ENCODE results near the gene SLC22A7. TPM values are rescaled to one million over a fixed set of nuclear protein-coding genes. Genes with fewer than 3 reads are reported as not detected.

The SLC22A7 gene
- total and polyA plus RNA-seq, 8 donors = not detected

GRCh38 chr6:43258180-43258579 is 39.9 kb upstream of the SLC22A7 start:
- DNase-seq = no peak
- Histone ChIP-seq H3K4me1 (no peaks in the 10 kb centered on the region), H3K27me3 (peaks cover 0 to 47% (median 0%) of the 10 kb centered on the region in 3 donors), H3K9me3 (no peaks in the 10 kb centered on the region), H3K27ac (no peak overlapping the region), H3K36me3 (no peaks in the 10 kb centered on the region), H3K4me3 (no peak overlapping the region)
- 59 to 77% (median 62%) methylated on average over 4 of the region's 4 CpGs for WGBS, 5 donors
- intact Hi-C loops (cut with DNase I; ENCODE audit: low total_unique reads) = no loop called here
- no peak for TF ChIP-seq POLR2A (IDR thresholded peaks at IDR 0.05)
- TF ChIP-seq CTCF (IDR thresholded peaks at IDR 0.05) = no peak
- no peak for TF ChIP-seq EP300 (IDR thresholded peaks at IDR 0.05)
- TF ChIP-seq POLR2AphosphoS5 (IDR thresholded peaks at IDR 0.05) = no peak

GRCh38 chr6:43258807-43259686 is 39.0 kb upstream of the SLC22A7 start:
- DNase-seq = no peak
- intact Hi-C loops (cut with DNase I; ENCODE audit: low total_unique reads) = no loop called here
- no peak overlapping the region for H3K4me3 ChIP-seq
- H3K27me3 ChIP-seq = peaks cover 0 to 38% (median 0%) of the 10 kb centered on the region in 3 donors
- no peaks in the 10 kb centered on the region for H3K4me1 ChIP-seq
- TF ChIP-seq EP300 (IDR thresholded peaks at IDR 0.05) (no peak), CTCF (IDR thresholded peaks at IDR 0.05) (no peak), POLR2AphosphoS5 (IDR thresholded peaks at IDR 0.05) (no peak), POLR2A (IDR thresholded peaks at IDR 0.05) (no peak)
- no peaks in the 10 kb centered on the region for H3K9me3 ChIP-seq
- no peak overlapping the region for H3K27ac ChIP-seq
- WGBS, 5 donors = 90 to 93% (median 92%) methylated on average over 26 to 30 of the region's 30 CpGs
- H3K36me3 ChIP-seq = no peaks in the 10 kb centered on the region

GRCh38 chr6:43260791-43261190 is 37.3 kb upstream of the SLC22A7 start:
- TF ChIP-seq POLR2AphosphoS5 (IDR thresholded peaks at IDR 0.05) (no peak), POLR2A (IDR thresholded peaks at IDR 0.05) (no peak), CTCF (IDR thresholded peaks at IDR 0.05) (no peak), EP300 (IDR thresholded peaks at IDR 0.05) (no peak)
- intact Hi-C loops (cut with DNase I; ENCODE audit: low total_unique reads) = loop anchor here (10.0 kb wide), 1 partner anchor 244 kb away; no protein-coding TSS in a partner anchor
- Histone ChIP-seq H3K9me3 (no peaks in the 10 kb centered on the region), H3K4me1 (no peaks in the 10 kb centered on the region), H3K4me3 (no peak overlapping the region), H3K27ac (no peak overlapping the region), H3K36me3 (no peaks in the 10 kb centered on the region), H3K27me3 (peaks cover 0 to 21% (median 0%) of the 10 kb centered on the region in 3 donors)
- 71 to 90% (median 81%) methylated on average over 4 of the region's 4 CpGs for WGBS, 5 donors
- no peak for DNase-seq

- TF ChIP-seq POLR2AphosphoS5 (IDR thresholded peaks at IDR 0.05) (no peak), POLR2A (IDR thresholded peaks at IDR 0.05) (no peak), CTCF (IDR thresholded peaks at IDR 0.05) (no peak), EP300 (IDR thresholded peaks at IDR 0.05) (no peak)
- peaks cover 0 to 20% (median 0%) of the 10 kb centered on the region in 3 donors for H3K27me3 ChIP-seq
- 85 to 87% (median 85%) methylated on average over 5 of the region's 5 CpGs for WGBS, 5 donors
- H3K27ac ChIP-seq = no peak overlapping the region
- no peaks in the 10 kb centered on the region for H3K4me1 ChIP-seq
- intact Hi-C loops (cut with DNase I; ENCODE audit: low total_unique reads) = loop anchor here (10.0 kb wide), 1 partner anchor 244 kb away; no protein-coding TSS in a partner anchor
- H3K9me3 ChIP-seq = no peaks in the 10 kb centered on the region
- no peak overlapping the region for H3K4me3 ChIP-seq
- H3K36me3 ChIP-seq = no peaks in the 10 kb centered on the region
- no peak for DNase-seq
These were observed 36.9 kb upstream of the SLC22A7 start for GRCh38 chr6:43261198-43261597.
